HTR-8/SVneo (cell line): ENCODE results near the gene PRM2.
"Not testable (repeated sequence)": the region's sequence is repeated elsewhere in the genome, so short reads cannot be mapped to it uniquely, and the experiment has no call there.

Experiments used
- DNase-seq: peaks from one replicate; pipeline ENCODE4 v3.0.0; 2011; ENCODE audit warnings: low spot score, mixed read lengths; ENCODE audit not compliant: insufficient read length
- FAIRE-seq: peaks from 2 replicates; lab custom pipeline; 2011; peaks lifted over from hg19 to GRCh38; lab: Jason Lieb, UNC

PRM2 gene

GRCh38 chr16:11291091-11291703, 14.9 kb upstream of the PRM2 start:
- FAIRE-seq (no peak), DNase-seq (no peak)

- DNase-seq, result no peak
- FAIRE-seq, result no peak
Measured at GRCh38 chr16:11290102-11290893, 14.0 kb upstream of the PRM2 start.

GRCh38 chr16:11289696-11290095, 13.4 kb upstream of the PRM2 start:
- not testable (repeated sequence) for DNase-seq, FAIRE-seq

- DNase-seq, result no peak
- FAIRE-seq, result no peak
Measured at GRCh38 chr16:11289202-11289601, 12.9 kb upstream of the PRM2 start.

- no peak for DNase-seq
- no peak for FAIRE-seq
Measured at GRCh38 chr16:11285842-11286241, 9.6 kb upstream of the PRM2 start.

GRCh38 chr16:11283820-11284248, 7.6 kb upstream of the PRM2 start:
- DNase-seq (no peak), FAIRE-seq (no peak)

GRCh38 chr16:11280616-11281522, 4.6 kb upstream of the PRM2 start, which contains the start of gene PRM1:
Gene PRM1 (minus strand): TSS chr16:11281330. CDS start chr16:11281238, 92 bp downstream.
- DNase-seq, result no peak
- no peak for FAIRE-seq

- DNase-seq, result no peak
Measured at GRCh38 chr16:11278681-11279628, 2.7 kb upstream of the PRM2 start.

GRCh38 chr16:11277607-11278337, 1.5 kb upstream of the PRM2 start:
- FAIRE-seq (no peak), DNase-seq (no peak)

More at GRCh38 chr16:11278681-11279628, 2.7 kb upstream of the PRM2 start:
- no peak for FAIRE-seq

GRCh38 chr16:11276896-11277593, 765 bp upstream of the PRM2 start:
- DNase-seq, result no peak

GRCh38 chr16:11274964-11275363, 1.3 kb downstream of the PRM2 start:
- no peak for DNase-seq

More at GRCh38 chr16:11276896-11277593, 765 bp upstream of the PRM2 start:
- no peak for FAIRE-seq

GRCh38 chr16:11273721-11274324, 2.5 kb downstream of the PRM2 start:
- DNase-seq, result peak; percentile 30
- FAIRE-seq, result no peak

More at GRCh38 chr16:11274964-11275363, 1.3 kb downstream of the PRM2 start:
- FAIRE-seq, result no peak

GRCh38 chr16:11272921-11273720, 3.2 kb downstream of the PRM2 start, which contains the start of gene PRM3:
Gene PRM3 (minus strand): TSS chr16:11273629. CDS start chr16:11273595, 34 bp downstream.
- FAIRE-seq, result no peak
- no peak for DNase-seq

GRCh38 chr16:11272484-11272883, 3.8 kb downstream of the PRM2 start:
- FAIRE-seq (no peak), DNase-seq (no peak)

GRCh38 chr16:11271610-11272009, 4.7 kb downstream of the PRM2 start:
- no peak for DNase-seq
- no peak for FAIRE-seq

GRCh38 chr16:11270602-11271162, 5.6 kb downstream of the PRM2 start:
- FAIRE-seq (no peak), DNase-seq (no peak)
